Neuronal stem cell (in vitro differentiated cells): ENCODE data around the gene CYP2C9. TPM values are rescaled to one million over a fixed set of nuclear protein-coding genes. Genes with fewer than 3 reads are reported as not detected.

Experiments used
- DNase-seq: peaks from one replicate; pipeline ENCODE4 v3.0.0-alpha.2; 2013; ENCODE audit warnings: low spot score
- H2AFZ ChIP-seq: one replicate; pipeline ENCODE4 v1.6.1; 2013; ENCODE audit warnings: mild to moderate bottlenecking, low read length, inconsistent platforms
- H2AK5ac ChIP-seq: 2 replicates; pipeline ENCODE4 v1.6.1; 2013; ENCODE audit warnings: low read depth, mild to moderate bottlenecking, inconsistent platforms, low read length, moderate library complexity, mixed read lengths
- H2BK120ac ChIP-seq: 2 replicates; pipeline ENCODE4 v1.6.1; 2013; ENCODE audit warnings: low read depth, mild to moderate bottlenecking, inconsistent platforms, low read length, moderate library complexity, mixed read lengths
- H2BK12ac ChIP-seq: one replicate; pipeline ENCODE4 v1.6.1; 2013; ENCODE audit warnings: low read length, inconsistent platforms
- H2BK15ac ChIP-seq: 2 replicates; pipeline ENCODE4 v1.6.1; 2013; ENCODE audit warnings: mild to moderate bottlenecking, low read length, inconsistent platforms, mixed read lengths
- H2BK5ac ChIP-seq: one replicate; pipeline ENCODE4 v1.6.1; 2013; ENCODE audit warnings: inconsistent platforms, mild to moderate bottlenecking, low read length, moderate library complexity
- H3K14ac ChIP-seq: one replicate; pipeline ENCODE4 v1.6.1; 2013; ENCODE audit warnings: low read length, inconsistent platforms
- H3K18ac ChIP-seq: 2 replicates; pipeline ENCODE4 v1.6.1; 2013; ENCODE audit warnings: low read length, inconsistent platforms
- H3K23ac ChIP-seq: 2 replicates; pipeline ENCODE4 v1.6.1; 2013; ENCODE audit warnings: low read depth, mild to moderate bottlenecking, mixed read lengths, low read length, inconsistent platforms; ENCODE audit not compliant: poor library complexity
- H3K27ac ChIP-seq: replicated peaks from 3 replicates; pipeline ENCODE4 v1.5.1; 2013; ENCODE audit warnings: low read length, inconsistent platforms
- H3K27me3 ChIP-seq, 3 experiments: 2 replicates each; pipeline ENCODE4 v1.6.1; 2013; ENCODE audit warnings: low read length in 3 of 3, mild to moderate bottlenecking in 2 of 3, inconsistent platforms in 1 of 3, low read depth in 1 of 3, mixed read lengths in 1 of 3, moderate library complexity in 1 of 3; ENCODE audit not compliant: control insufficient read depth in 3 of 3, insufficient read depth in 3 of 3
- H3K36me3 ChIP-seq, 2 donors: replicated peaks in 1 of 2; 2 replicates each; pipeline ENCODE4 v1.6.1; 2013; ENCODE audit warnings: low read length in 2 of 2; ENCODE audit not compliant: control insufficient read depth in 2 of 2, insufficient read depth in 2 of 2
- H3K4ac ChIP-seq: 2 replicates; pipeline ENCODE4 v1.6.1; 2013; ENCODE audit warnings: inconsistent platforms, mild to moderate bottlenecking, low read length, moderate library complexity
- H3K4me1 ChIP-seq, 2 donors: 1 replicate in 1 of 2; 2 replicates in 1 of 2; pipeline ENCODE4 v1.6.1; 2013; ENCODE audit warnings: low read length in 2 of 2, low read depth in 1 of 2; ENCODE audit not compliant: control insufficient read depth in 2 of 2, insufficient read depth in 1 of 2
- H3K4me2 ChIP-seq: one replicate; pipeline ENCODE4 v1.6.1; 2013; ENCODE audit warnings: mild to moderate bottlenecking, low read length, inconsistent platforms; ENCODE audit not compliant: insufficient read depth, poor library complexity, severe bottlenecking
- H3K4me3 ChIP-seq, 2 donors: 2 replicates each; pipeline ENCODE4 v1.5.1; 2013; ENCODE audit warnings: low read length in 2 of 2, mild to moderate bottlenecking in 2 of 2, inconsistent platforms in 1 of 2, moderate library complexity in 1 of 2
- H3K79me1 ChIP-seq: one replicate; pipeline ENCODE4 v1.6.1; 2013; ENCODE audit warnings: low read depth, mild to moderate bottlenecking, inconsistent platforms, low read length, moderate library complexity
- H3K9ac ChIP-seq: one replicate; pipeline ENCODE4 v1.6.1; 2013; ENCODE audit warnings: mild to moderate bottlenecking, low read depth, low read length, inconsistent platforms; ENCODE audit not compliant: poor library complexity
- H3K9me3 ChIP-seq, 2 donors: replicated peaks in 1 of 2; 2 replicates each; pipeline versions ENCODE3 to v1.6.1; 2013; ENCODE audit warnings: low read length in 2 of 2, mild to moderate bottlenecking in 2 of 2, inconsistent platforms in 1 of 2, low read depth in 1 of 2, mixed read lengths in 1 of 2, moderate library complexity in 1 of 2; ENCODE audit not compliant: control insufficient read depth in 2 of 2, insufficient read depth in 1 of 2
- H4K8ac ChIP-seq: one replicate; pipeline ENCODE4 v1.6.1; 2013; ENCODE audit warnings: low read depth, mild to moderate bottlenecking, inconsistent platforms, low read length, moderate library complexity
- H4K91ac ChIP-seq: one replicate; pipeline ENCODE4 v1.6.1; 2013; ENCODE audit warnings: low read length, low read depth, mild to moderate bottlenecking, inconsistent platforms; ENCODE audit not compliant: poor library complexity
- WGBS, 2 donors: extraction: QIAGEN DNeasy Blood & Tissue Kit; methylation state at CpG; one replicate each; pipeline ENCODE4 v1.1.7; 2013; ENCODE audit warnings: missing lambda C conversion rate in 2 of 2, mixed read lengths in 1 of 2; ENCODE audit not compliant: insufficient read length in 2 of 2, insufficient replicate concordance in 1 of 2; ENCODE audit errors: extremely low coverage in 2 of 2; 5-methylcytosine and 5-hydroxymethylcytosine counted together
- small RNA-seq: library from polyadenylated mRNA; stranded (forward); fragments of <200 nt; extraction: miRNeasy Mini kit (QIAGEN cat#:217004); gene quantifications from one replicate; pipeline ENCODE3, GENCODE V24; 2013; ENCODE audit not compliant: insufficient read depth

The CYP2C9 gene

DNA sequence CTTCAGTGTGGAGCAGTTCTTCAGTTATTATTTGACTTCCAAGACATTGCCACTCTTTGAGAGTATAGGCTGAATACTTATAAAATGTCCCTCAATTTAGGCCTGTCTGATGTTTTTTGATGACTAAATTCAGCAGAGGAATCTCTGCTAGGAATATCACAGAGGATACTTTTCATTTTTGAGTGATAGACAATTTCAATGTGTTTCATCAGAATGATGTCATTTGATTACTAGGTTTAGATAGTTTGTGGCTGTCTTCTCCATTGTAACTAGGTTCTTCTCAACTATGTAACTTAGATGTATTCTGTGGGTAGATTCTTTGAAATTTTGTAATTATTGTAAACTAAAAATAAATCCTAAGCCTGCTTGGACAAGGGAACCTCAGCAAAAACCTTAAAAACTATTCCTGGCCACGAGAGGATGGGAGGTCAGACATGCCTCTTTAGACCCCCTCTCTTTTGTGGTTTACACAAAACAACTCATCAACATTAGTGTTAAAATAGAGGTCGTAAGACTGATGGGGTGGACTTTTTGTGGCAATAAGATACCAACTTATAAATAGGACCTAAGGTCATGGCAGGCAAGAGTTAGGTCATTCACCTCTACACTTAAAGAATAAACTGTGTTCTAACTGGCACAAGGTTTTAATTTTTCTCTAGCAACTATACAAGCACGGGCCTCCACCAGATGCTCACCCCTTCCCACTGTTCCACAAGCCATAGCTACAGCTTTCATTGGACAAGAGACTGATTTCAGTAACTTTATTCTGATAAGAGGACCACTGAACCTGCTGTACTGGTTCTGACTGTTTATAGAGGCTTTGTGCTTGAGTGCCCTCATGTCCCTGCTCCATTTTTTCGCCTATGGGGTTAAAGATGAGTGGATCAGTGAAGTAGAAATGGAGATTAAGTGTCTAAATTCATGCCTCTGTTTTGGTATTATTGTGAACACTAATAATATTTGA, 97.2 kb downstream of the CYP2C9 start:
- Histone ChIP-seq H3K18ac (no peak overlapping the region), H3K4me2 (no peak overlapping the region), H3K14ac (no peak overlapping the region), H2AFZ (no peak overlapping the region), H3K9ac (no peak overlapping the region), H4K8ac (no peak overlapping the region), H3K27me3 (no peaks in the 10 kb centered on the region), H2BK15ac (no peak overlapping the region), H3K9me3 (no peaks in the 10 kb centered on the region), H3K36me3 (no peaks in the 10 kb centered on the region), H3K79me1 (no peaks in the 10 kb centered on the region), H3K4me1 (peaks cover 0 to 2% of the 10 kb centered on the region in 2 donors), H2BK120ac (no peak overlapping the region), H3K27ac (no peak overlapping the region), H2AK5ac (no peak overlapping the region), H2BK5ac (no peak overlapping the region), H4K91ac (no peak overlapping the region), H2BK12ac (no peak overlapping the region), H3K23ac (no peak overlapping the region), H3K4me3 (no peak overlapping the region), H3K4ac (no peak overlapping the region)
- whole genome bisulfite sequencing, 2 donors = no CpG with 5 or more reads among the region's 4 CpGs
- DNase-seq = no peak

DNA sequence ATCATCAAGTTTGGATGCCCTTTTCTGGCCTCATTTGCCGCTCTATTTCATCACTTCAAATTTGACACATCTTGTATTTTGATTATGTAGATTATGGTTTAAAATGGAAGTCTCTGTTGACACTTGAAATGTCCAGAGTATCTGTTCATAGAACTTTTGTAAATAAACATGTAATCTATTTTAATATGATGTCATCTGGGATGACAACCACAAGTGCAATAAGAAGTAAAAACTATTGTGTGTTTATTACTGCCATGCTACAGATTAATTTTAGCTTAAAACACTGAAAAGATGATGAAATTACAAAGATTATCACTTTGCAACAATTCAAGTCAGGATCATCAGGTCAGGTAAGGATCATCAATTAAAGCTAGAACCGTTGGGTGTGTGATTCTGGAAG, 100.8 kb downstream of the CYP2C9 start:
- H2BK120ac ChIP-seq = no peak overlapping the region
- no peak overlapping the region for H3K9ac ChIP-seq
- no peak overlapping the region for H3K14ac ChIP-seq
- H3K79me1 ChIP-seq = no peaks in the 10 kb centered on the region
- H2BK12ac ChIP-seq = no peak overlapping the region
- DNase-seq = no peak
- H4K8ac ChIP-seq = no peak overlapping the region
- H3K23ac ChIP-seq = no peak overlapping the region
- H4K91ac ChIP-seq = no peak overlapping the region
- no CpG with 5 or more reads among the region's 2 CpGs for WGBS, 2 donors
- H3K4ac ChIP-seq = no peak overlapping the region
- H2BK5ac ChIP-seq = no peak overlapping the region
- no peaks in the 10 kb centered on the region for H3K4me1 ChIP-seq
- no peak overlapping the region for H2AFZ ChIP-seq
- H2AK5ac ChIP-seq = no peak overlapping the region
- no peaks in the 10 kb centered on the region for H3K9me3 ChIP-seq
- no peak overlapping the region for H3K4me2 ChIP-seq
- no peaks in the 10 kb centered on the region for H3K27me3 ChIP-seq
- H2BK15ac ChIP-seq = no peak overlapping the region
- H3K27ac ChIP-seq = no peak overlapping the region
- no peak overlapping the region for H3K18ac ChIP-seq
- H3K4me3 ChIP-seq = no peak overlapping the region
- H3K36me3 ChIP-seq = no peaks in the 10 kb centered on the region

Small RNAs within 50 kb of the gene (small RNA-seq; reads per million reads assigned to genes)
- gene CYP2C60P = not detected
